ENCODE data around the gene TMEM97. TPM values are rescaled to one million over a fixed set of nuclear protein-coding genes. Genes with fewer than 3 reads are reported as not detected.

TMEM97 gene
- total RNA-seq, 4 donors from 2014 or later, result 5.1 to 7.2 (median 6.6) TPM

GRCh38 chr17:28342313-28342712 lies 23.3 kb downstream of the TMEM97 start:
- intact Hi-C loops (cut with DNase I; ENCODE audit: low total_unique reads), result no loop called here
- H3K9me3 ChIP-seq, result no peaks in the 10 kb centered on the region
- in situ Hi-C loops (cut with MboI; ENCODE audit: low sequenced_read_pairs in 4 of 4), result loop anchor here in 2 of 4 donors (25.0 kb wide), 1 partner anchor 620 kb away; the partner anchor contains the start of gene PHF12 (in 2 of the 2)
- ATAC-seq (no peak), DNase-seq (no peak)
- peaks cover 10 to 17% of the 10 kb centered on the region in 2 donors for H3K4me1 ChIP-seq
- no peak overlapping the region for H3K27ac ChIP-seq
- H3K4me3 ChIP-seq, result no peak overlapping the region
- TF ChIP-seq CTCF (IDR thresholded peaks at IDR 0.05 in 4 of 5, conservative IDR thresholded peaks at IDR 0.05 in 1 of 5), result no peak
- TF ChIP-seq POLR2A (IDR thresholded peaks at IDR 0.05), result no peak
- peaks cover 0 to 72% of the 10 kb centered on the region in 2 donors for H3K36me3 ChIP-seq
- H3K27me3 ChIP-seq, result no peaks in the 10 kb centered on the region

- TF ChIP-seq POLR2A (IDR thresholded peaks at IDR 0.05) (no peak), CTCF (IDR thresholded peaks at IDR 0.05 in 4 of 5, conservative IDR thresholded peaks at IDR 0.05 in 1 of 5) (no peak)
- no peak overlapping the region for H3K4me3 ChIP-seq
- H3K9me3 ChIP-seq, result no peaks in the 10 kb centered on the region
- H3K36me3 ChIP-seq, result peaks cover 0 to 84% of the 10 kb centered on the region in 2 donors
- peak in 1 of 2 donors; percentile 40 for DNase-seq
- peak overlapping the region in 1 of 4 donors; percentile 39 for H3K27ac ChIP-seq
- intact Hi-C loops (cut with DNase I; ENCODE audit: low total_unique reads), result no loop called here
- H3K27me3 ChIP-seq, result no peaks in the 10 kb centered on the region
- H3K4me1 ChIP-seq, result peaks cover 0 to 7% of the 10 kb centered on the region in 2 donors
- in situ Hi-C loops (cut with MboI; ENCODE audit: low sequenced_read_pairs in 4 of 4), result loop anchor here in 2 of 4 donors (25.0 kb wide), 1 partner anchor 619 kb away; the partner anchor contains the start of gene PHF12 (in 2 of the 2)
- ATAC-seq, result peak; percentile 54 to 65
Observed at GRCh38 chr17:28343491-28343932, 24.5 kb downstream of the TMEM97 start.

- peaks cover 0 to 6% of the 10 kb centered on the region in 2 donors for H3K4me1 ChIP-seq
- peaks cover 0 to 89% of the 10 kb centered on the region in 2 donors for H3K36me3 ChIP-seq
- TF ChIP-seq POLR2A (IDR thresholded peaks at IDR 0.05), result no peak
- no peak for TF ChIP-seq CTCF (IDR thresholded peaks at IDR 0.05 in 4 of 5, conservative IDR thresholded peaks at IDR 0.05 in 1 of 5)
Observed at GRCh38 chr17:28344011-28344410, 25.0 kb downstream of the TMEM97 start.

GRCh38 chr17:28344435-28344901 lies 25.5 kb downstream of the TMEM97 start:
- Histone ChIP-seq H3K4me3 (no peak overlapping the region), H3K9me3 (no peaks in the 10 kb centered on the region), H3K27me3 (no peaks in the 10 kb centered on the region), H3K36me3 (peaks cover 0 to 93% of the 10 kb centered on the region in 2 donors), H3K4me1 (peaks cover 0 to 6% of the 10 kb centered on the region in 2 donors), H3K27ac (peak overlapping the region in 1 of 4 donors; percentile 39)
- TF ChIP-seq CTCF (IDR thresholded peaks at IDR 0.05 in 4 of 5, conservative IDR thresholded peaks at IDR 0.05 in 1 of 5), result no peak
- TF ChIP-seq POLR2A (IDR thresholded peaks at IDR 0.05), result no peak
- intact Hi-C loops (cut with DNase I; ENCODE audit: low total_unique reads), result no loop called here
- no peak for ATAC-seq
- in situ Hi-C loops (cut with MboI; ENCODE audit: low sequenced_read_pairs in 4 of 4), result loop anchor here in 2 of 4 donors (25.0 kb wide), 1 partner anchor 618 kb away; the partner anchor contains the start of gene PHF12 (in 2 of the 2)
- DNase-seq, result no peak

More at GRCh38 chr17:28344011-28344410, 25.0 kb downstream of the TMEM97 start:
- H3K27me3 ChIP-seq, result no peaks in the 10 kb centered on the region
- H3K27ac ChIP-seq, result peak overlapping the region in 2 of 4 donors; percentile 33 to 39
- in situ Hi-C loops (cut with MboI; ENCODE audit: low sequenced_read_pairs in 4 of 4) (loop anchor here in 2 of 4 donors (25.0 kb wide), 1 partner anchor 618 kb away; the partner anchor contains the start of gene PHF12 (in 2 of the 2)), intact Hi-C loops (cut with DNase I; ENCODE audit: low total_unique reads) (no loop called here)
- H3K4me3 ChIP-seq, result no peak overlapping the region
- DNase-seq (no peak), ATAC-seq (no peak)
- no peaks in the 10 kb centered on the region for H3K9me3 ChIP-seq
